IMR-90 (cell line): ENCODE measurements around the gene KMT2E. TPM values are rescaled to one million over a fixed set of nuclear protein-coding genes. Genes with fewer than 3 reads are reported as not detected.

Experiments used
- ATAC-seq: fragments of 200-7000 bp; cut with Tn5 transposase; 2 replicates; pipeline ENCODE4 v1.9.1; 2020; ENCODE audit warnings: low read depth, mild to moderate bottlenecking, moderate library complexity
- BruUV-seq: library from RNA; stranded (reverse); fragments of 400-500 nt; replicated peaks from 2 replicates; lab custom pipeline; 2021; lab: Mats Ljungman, UMichigan
- CTCF ChIA-PET: fragments of 300-600 bp; formaldehyde crosslinking; extraction: SDS; loops from one replicate; lab custom pipeline; 2021; ENCODE audit warnings: antibody characterized with exemption; lab: Yijun Ruan, JAX
- POLR2A ChIA-PET: fragments of 300-600 bp; sonication (Branson Sonifier 250); formaldehyde crosslinking; loops from one replicate; lab custom pipeline; 2022; ENCODE audit warnings: antibody characterized with exemption; ENCODE audit not compliant: unreplicated experiment; lab: Charles Lee
- DNase-seq: peaks from one replicate; pipeline ENCODE4 v3.0.0; 2013
- H2AFZ ChIP-seq: replicated peaks from 2 replicates; pipeline ENCODE3; 2013; ENCODE audit warnings: low read length, mild to moderate bottlenecking; ENCODE audit not compliant: poor library complexity
- H2AK5ac ChIP-seq: 2 replicates; pipeline ENCODE4 v1.6.1; 2013; ENCODE audit warnings: low read depth, low read length, inconsistent platforms
- H2AK9ac ChIP-seq: replicated peaks from 2 replicates; pipeline ENCODE3; 2013; ENCODE audit warnings: mild to moderate bottlenecking, low read depth, low read length, moderate library complexity; ENCODE audit not compliant: poor library complexity
- H2BK120ac ChIP-seq: 2 replicates; pipeline ENCODE4 v1.6.1; 2013; ENCODE audit warnings: low read depth, low read length, inconsistent platforms
- H2BK15ac ChIP-seq: 3 replicates; pipeline ENCODE4 v1.6.1; 2013; ENCODE audit warnings: low read depth, low read length, inconsistent platforms
- H2BK20ac ChIP-seq: 2 replicates; pipeline ENCODE4 v1.6.1; 2013; ENCODE audit warnings: low read depth, mild to moderate bottlenecking, inconsistent platforms, low read length, moderate library complexity
- H2BK5ac ChIP-seq: 2 replicates; pipeline ENCODE4 v1.6.1; 2013; ENCODE audit warnings: mild to moderate bottlenecking, low read depth, low read length, inconsistent platforms; ENCODE audit not compliant: poor library complexity, severe bottlenecking
- H3K14ac ChIP-seq: replicated peaks from 2 replicates; pipeline ENCODE4 v1.6.1; 2013; ENCODE audit warnings: low read depth, low read length, inconsistent platforms
- H3K18ac ChIP-seq: 2 replicates; pipeline ENCODE4 v1.6.1; 2013; ENCODE audit warnings: low read depth, low read length, control low read depth
- H3K23ac ChIP-seq: 2 replicates; pipeline ENCODE4 v1.6.1; 2013; ENCODE audit warnings: low read depth, low read length, inconsistent platforms
- H3K27ac ChIP-seq: 2 replicates; pipeline ENCODE4 v1.5.1; 2013; ENCODE audit warnings: mild to moderate bottlenecking, control low read depth, low read length; ENCODE audit not compliant: insufficient read depth
- H3K27me3 ChIP-seq: 2 replicates; pipeline ENCODE4 v1.6.1; 2013; ENCODE audit warnings: low read length; ENCODE audit not compliant: control insufficient read depth, insufficient read depth
- H3K36me3 ChIP-seq: 2 replicates; pipeline ENCODE4 v1.6.1; 2013; ENCODE audit warnings: low read length, mixed read lengths; ENCODE audit not compliant: control insufficient read depth, insufficient read depth
- H3K4ac ChIP-seq: 2 replicates; pipeline ENCODE4 v1.6.1; 2013; ENCODE audit warnings: low read depth, low read length, inconsistent platforms
- H3K4me1 ChIP-seq: 2 replicates; pipeline ENCODE4 v1.6.1; 2013; ENCODE audit warnings: low read length, mixed read lengths; ENCODE audit not compliant: control insufficient read depth, insufficient read depth
- H3K4me2 ChIP-seq: 2 replicates; pipeline ENCODE4 v1.6.1; 2013; ENCODE audit warnings: low read depth, mild to moderate bottlenecking, control low read depth, low read length, moderate library complexity
- H3K4me3 ChIP-seq: 2 replicates; pipeline ENCODE4 v1.5.1; 2013; ENCODE audit warnings: low read depth, mild to moderate bottlenecking, control low read depth, low read length, moderate library complexity; ENCODE audit not compliant: insufficient read depth
- H3K56ac ChIP-seq: 2 replicates; pipeline ENCODE4 v1.6.1; 2013; ENCODE audit warnings: low read length, inconsistent platforms; ENCODE audit not compliant: insufficient read depth; ENCODE audit errors: extremely low read depth
- H3K79me1 ChIP-seq, 2 experiments: 2 replicates each; pipeline ENCODE4 v1.6.1; 2013; ENCODE audit warnings: low read length in 2 of 2, inconsistent platforms in 1 of 2, low read depth in 1 of 2
- H3K9ac ChIP-seq: 2 replicates; pipeline ENCODE4 v1.6.1; 2013; ENCODE audit warnings: low read depth, low read length, control low read depth
- H3K9me1 ChIP-seq: 2 replicates; pipeline ENCODE4 v1.6.1; 2013; ENCODE audit warnings: low read length, inconsistent platforms; ENCODE audit not compliant: insufficient read depth
- H3K9me3 ChIP-seq: 2 replicates; pipeline ENCODE4 v1.6.1; 2013; ENCODE audit warnings: low read length; ENCODE audit not compliant: control insufficient read depth, insufficient read depth
- H4K20me1 ChIP-seq: 2 replicates; pipeline ENCODE4 v1.6.1; 2013; ENCODE audit warnings: low read length, inconsistent platforms; ENCODE audit not compliant: insufficient read depth
- H4K5ac ChIP-seq: 2 replicates; pipeline ENCODE4 v1.6.1; 2013; ENCODE audit warnings: mild to moderate bottlenecking, low read depth, low read length, control low read depth
- H4K8ac ChIP-seq, 2 experiments: 2 replicates each; pipeline ENCODE4 v1.6.1; 2013; ENCODE audit warnings: low read depth in 2 of 2, low read length in 2 of 2, control low read depth in 1 of 2, inconsistent platforms in 1 of 2
- H4K91ac ChIP-seq: 2 replicates; pipeline ENCODE4 v1.6.1; 2013; ENCODE audit warnings: low read depth, low read length, inconsistent platforms; ENCODE audit not compliant: insufficient read depth
- BHLHE40 ChIP-seq: fragments of 150-350 bp; IDR thresholded peaks from 2 replicates; pipeline ENCODE4 v1.6.1; 2016; ENCODE audit warnings: mild to moderate bottlenecking, low read depth, low read length
- CEBPB ChIP-seq: IDR thresholded peaks from 2 replicates; pipeline ENCODE4 v1.6.1; 2012; ENCODE audit warnings: low read depth, low read length, improper control_type of control experiment
- CHD1 ChIP-seq: IDR thresholded peaks from 2 replicates; pipeline ENCODE4 v1.6.1; 2012; ENCODE audit warnings: low read depth, low read length, improper control_type of control experiment
- FOS ChIP-seq: fragments of 150-350 bp; IDR thresholded peaks from 2 replicates; pipeline ENCODE4 v1.6.1; 2016; ENCODE audit warnings: low read depth, low read length
- MAFK ChIP-seq: IDR thresholded peaks from 2 replicates; pipeline ENCODE4 v1.6.1; 2012; ENCODE audit warnings: low read depth, low read length, improper control_type of control experiment
- MAZ ChIP-seq: IDR thresholded peaks from 2 replicates; pipeline ENCODE4 v1.6.1; 2012; ENCODE audit warnings: low read depth, mild to moderate bottlenecking, low read length, improper control_type of control experiment, moderate library complexity, borderline replicate concordance
- MXI1 ChIP-seq: IDR thresholded peaks from 2 replicates; pipeline ENCODE4 v1.6.1; 2012; ENCODE audit warnings: low read depth, mild to moderate bottlenecking, low read length, moderate library complexity, borderline replicate concordance
- NFE2L2 ChIP-seq: fragments of 150-350 bp; IDR thresholded peaks from 2 replicates; pipeline ENCODE4 v1.6.1; 2016; ENCODE audit warnings: low read depth, mild to moderate bottlenecking, low read length
- POLR2A ChIP-seq: IDR thresholded peaks from 2 replicates; pipeline ENCODE4 v1.6.1; 2012; ENCODE audit warnings: mild to moderate bottlenecking, low read depth, low read length
- RAD21 ChIP-seq: IDR thresholded peaks from 2 replicates; pipeline ENCODE4 v1.6.1; 2012; ENCODE audit warnings: low read length, improper control_type of control experiment
- RFX5 ChIP-seq: IDR thresholded peaks from 2 replicates; pipeline ENCODE4 v1.8.0; 2012; ENCODE audit warnings: low read depth, mild to moderate bottlenecking, low read length, moderate library complexity
- SMC3 ChIP-seq: fragments of 150-350 bp; IDR thresholded peaks from 2 replicates; pipeline ENCODE4 v1.6.1; 2016; ENCODE audit warnings: low read depth, mild to moderate bottlenecking, antibody characterized with exemption, low read length, moderate library complexity
- WGBS, 2 experiments: methylation state at CpG; one replicate each; pipeline versions ENCODE4 v1.1.5 to v1.1.7; 2013; ENCODE audit warnings: missing lambda C conversion rate in 2 of 2; ENCODE audit not compliant: insufficient read length in 1 of 2; ENCODE audit errors: extremely low coverage in 2 of 2; 5-methylcytosine and 5-hydroxymethylcytosine counted together
- dilution Hi-C: fragments of 300-500 bp; cut with HindIII; formaldehyde crosslinking; loops from one replicate; pipeline ENCODE4 v1.14.3; 2018; ENCODE audit warnings: low sequenced_read_pairs; ENCODE audit not compliant: unreplicated experiment
- in situ Hi-C: fragments of 300-500 bp; cut with MboI; formaldehyde crosslinking; loops from 3 replicates; pipeline ENCODE4 v1.14.3; 2019; ENCODE audit warnings: low sequenced_read_pairs, inconsistent platforms, mixed read lengths
- intact Hi-C: fragments of 100-400 bp; cut with micrococcal nuclease; formaldehyde crosslinking; loops from 2 replicates; pipeline ENCODE4 v1.10.0; 2022
- polyA plus RNA-seq, 3 experiments: library from polyadenylated mRNA; depleted of rRNA; stranded (reverse); fragments of >200 nt; gene quantifications; 2 replicates each; pipeline ENCODE4 v1.2.3, GENCODE V29; 2012; ENCODE audit warnings: low replicate concordance in 1 of 3
- total RNA-seq: library from RNA; depleted of rRNA; stranded (reverse); fragments of >200 nt; gene quantifications from 2 replicates; pipeline ENCODE4 v1.2.3, GENCODE V29; 2012
- TF ChIP-seq, protein P1 (sequence below): conservative IDR thresholded peaks from 2 replicates; pipeline ENCODE4 v1.5.1; 2012; ENCODE audit warnings: mild to moderate bottlenecking, low read depth, low read length, improper control_type of control experiment
- TF ChIP-seq, protein P2 (sequence below): fragments of 150-350 bp; IDR thresholded peaks from 2 replicates; pipeline ENCODE4 v1.6.1; 2017; ENCODE audit warnings: mild to moderate bottlenecking, antibody characterized with exemption, low read length, low read depth
- TF ChIP-seq, protein P3 (sequence below): fragments of 150-350 bp; IDR thresholded peaks from 2 replicates; pipeline ENCODE4 v1.6.1; 2016; ENCODE audit warnings: low read depth, mild to moderate bottlenecking, low read length, moderate library complexity, borderline replicate concordance

The KMT2E gene
- total and polyA plus RNA-seq, 2 of the 4 experiments (the other 2 are of a cell fraction): 16.8 to 79.2 TPM

DNA sequence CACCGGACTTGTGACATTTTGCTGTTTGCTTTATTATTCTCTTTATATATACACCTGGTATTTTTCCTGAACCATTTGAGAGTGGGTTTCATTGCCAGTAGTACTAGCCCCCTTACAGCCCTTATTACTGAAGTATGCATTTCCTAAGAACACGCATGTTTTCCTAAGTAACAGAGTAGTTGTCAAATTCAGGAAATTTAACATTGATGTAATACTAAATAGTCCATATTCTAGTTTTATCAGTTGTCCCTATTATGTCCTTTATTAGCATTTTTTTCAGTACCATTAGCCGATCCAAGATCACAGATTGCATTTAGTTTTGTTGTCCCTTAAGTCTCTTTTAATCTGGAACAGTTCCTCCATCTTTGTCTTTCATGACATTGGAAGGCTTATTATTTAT is 8.0 kb downstream of the KMT2E start:
- Histone ChIP-seq H3K4me1 (peaks cover 10% of the 10 kb centered on the region), H3K79me1 (peaks cover 0 to 28% of the 10 kb centered on the region in 2 experiments; a peak in 2 of 4 replicates), H3K56ac (no peak overlapping the region), H3K9me3 (no peaks in the 10 kb centered on the region), H3K14ac (0 out of 2 replicates have a peak overlapping the region, but pooled peaks have one; percentile 15), H3K23ac (peak overlapping the region; percentile 55; the same call in 1 of the 2 replicates), H4K5ac (no peak overlapping the region), H3K4me2 (no peak overlapping the region), H4K20me1 (peaks cover 95% of the 10 kb centered on the region), H2AK5ac (no peak overlapping the region), H2BK20ac (no peak overlapping the region), H3K9me1 (peaks cover 6% of the 10 kb centered on the region), H4K8ac (no peak overlapping the region), H2BK5ac (no peak overlapping the region), H3K9ac (no peak overlapping the region), H4K91ac (no peak overlapping the region), H2AK9ac (no peak overlapping the region), H2BK120ac (no peak overlapping the region), H2BK15ac (no peak overlapping the region), H2AFZ (no peak overlapping the region), H3K27me3 (no peaks in the 10 kb centered on the region), H3K4me3 (no peak overlapping the region), H3K27ac (no peak overlapping the region), H3K36me3 (no peaks in the 10 kb centered on the region; the same call in 1 of the 2 replicates), H3K18ac (no peak overlapping the region), H3K4ac (no peak overlapping the region)
- no peak for TF ChIP-seq NFE2L2
- TF ChIP-seq, protein P1, sequence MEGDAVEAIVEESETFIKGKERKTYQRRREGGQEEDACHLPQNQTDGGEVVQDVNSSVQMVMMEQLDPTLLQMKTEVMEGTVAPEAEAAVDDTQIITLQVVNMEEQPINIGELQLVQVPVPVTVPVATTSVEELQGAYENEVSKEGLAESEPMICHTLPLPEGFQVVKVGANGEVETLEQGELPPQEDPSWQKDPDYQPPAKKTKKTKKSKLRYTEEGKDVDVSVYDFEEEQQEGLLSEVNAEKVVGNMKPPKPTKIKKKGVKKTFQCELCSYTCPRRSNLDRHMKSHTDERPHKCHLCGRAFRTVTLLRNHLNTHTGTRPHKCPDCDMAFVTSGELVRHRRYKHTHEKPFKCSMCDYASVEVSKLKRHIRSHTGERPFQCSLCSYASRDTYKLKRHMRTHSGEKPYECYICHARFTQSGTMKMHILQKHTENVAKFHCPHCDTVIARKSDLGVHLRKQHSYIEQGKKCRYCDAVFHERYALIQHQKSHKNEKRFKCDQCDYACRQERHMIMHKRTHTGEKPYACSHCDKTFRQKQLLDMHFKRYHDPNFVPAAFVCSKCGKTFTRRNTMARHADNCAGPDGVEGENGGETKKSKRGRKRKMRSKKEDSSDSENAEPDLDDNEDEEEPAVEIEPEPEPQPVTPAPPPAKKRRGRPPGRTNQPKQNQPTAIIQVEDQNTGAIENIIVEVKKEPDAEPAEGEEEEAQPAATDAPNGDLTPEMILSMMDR: no peak
- no peak for TF ChIP-seq MAZ
- no peak for TF ChIP-seq CEBPB
- no peak for TF ChIP-seq MAFK
- TF ChIP-seq CHD1: no peak
- TF ChIP-seq, protein P2, sequence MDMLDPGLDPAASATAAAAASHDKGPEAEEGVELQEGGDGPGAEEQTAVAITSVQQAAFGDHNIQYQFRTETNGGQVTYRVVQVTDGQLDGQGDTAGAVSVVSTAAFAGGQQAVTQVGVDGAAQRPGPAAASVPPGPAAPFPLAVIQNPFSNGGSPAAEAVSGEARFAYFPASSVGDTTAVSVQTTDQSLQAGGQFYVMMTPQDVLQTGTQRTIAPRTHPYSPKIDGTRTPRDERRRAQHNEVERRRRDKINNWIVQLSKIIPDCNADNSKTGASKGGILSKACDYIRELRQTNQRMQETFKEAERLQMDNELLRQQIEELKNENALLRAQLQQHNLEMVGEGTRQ: no peak
- TF ChIP-seq FOS: no peak
- TF ChIP-seq, protein P3, sequence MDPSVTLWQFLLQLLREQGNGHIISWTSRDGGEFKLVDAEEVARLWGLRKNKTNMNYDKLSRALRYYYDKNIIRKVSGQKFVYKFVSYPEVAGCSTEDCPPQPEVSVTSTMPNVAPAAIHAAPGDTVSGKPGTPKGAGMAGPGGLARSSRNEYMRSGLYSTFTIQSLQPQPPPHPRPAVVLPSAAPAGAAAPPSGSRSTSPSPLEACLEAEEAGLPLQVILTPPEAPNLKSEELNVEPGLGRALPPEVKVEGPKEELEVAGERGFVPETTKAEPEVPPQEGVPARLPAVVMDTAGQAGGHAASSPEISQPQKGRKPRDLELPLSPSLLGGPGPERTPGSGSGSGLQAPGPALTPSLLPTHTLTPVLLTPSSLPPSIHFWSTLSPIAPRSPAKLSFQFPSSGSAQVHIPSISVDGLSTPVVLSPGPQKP: no peak
- TF ChIP-seq POLR2A: no peak
- no peak for TF ChIP-seq RFX5
- TF ChIP-seq RAD21: no peak
- no peak for TF ChIP-seq MXI1
- no peak for TF ChIP-seq SMC3
- no peak for TF ChIP-seq BHLHE40
- no peak for DNase-seq
- ChIA-PET POLR2A (no interaction called here), CTCF (no interaction called here)
- WGBS, 2 experiments: no CpG with 5 or more reads among the region's 3 CpGs
- in situ Hi-C loops: no loop called here
- no peak for ATAC-seq
- intact Hi-C loops: no loop called here
- BruUV-seq: no TSS peak
- dilution Hi-C loops: no loop called here
